H1 (cell line): ENCODE data around the gene CHD5.

Experiments
- BACH1 ChIP-seq: IDR thresholded peaks from 2 replicates; pipeline ENCODE4 v1.6.1; 2012; ENCODE audit warnings: low read length, improper control_type of control experiment
- CEBPB ChIP-seq: IDR thresholded peaks from 2 replicates; pipeline ENCODE4 v1.6.1; 2012; ENCODE audit warnings: low read depth, low read length
- CTBP2 ChIP-seq: IDR thresholded peaks from 2 replicates; pipeline ENCODE4 v1.7.0; 2011; ENCODE audit warnings: borderline replicate concordance, mild to moderate bottlenecking, moderate library complexity, mixed read lengths, low read length; ENCODE audit not compliant: insufficient read depth, insufficient read length
- EZH2 ChIP-seq: fragments of 200-600 bp; sonication (generic); IDR thresholded peaks from 2 replicates; pipeline ENCODE4 v1.7.1; 2012; ENCODE audit warnings: low read depth, mild to moderate bottlenecking, moderate library complexity, low read length, inconsistent platforms; ENCODE audit not compliant: severe bottlenecking
- GTF2F1 ChIP-seq: IDR thresholded peaks from 2 replicates; pipeline ENCODE4 v1.6.1; 2012; ENCODE audit warnings: low read depth, low read length, improper control_type of control experiment, borderline replicate concordance
- JUND ChIP-seq: IDR thresholded peaks from 2 replicates; pipeline ENCODE4 v1.6.1; 2011; ENCODE audit warnings: mild to moderate bottlenecking, improper control_type of control experiment, low read length
- KDM5A ChIP-seq: fragments of 200-600 bp; IDR thresholded peaks from 2 replicates; pipeline ENCODE4 v1.7.1; 2012; ENCODE audit warnings: mild to moderate bottlenecking, low read length, inconsistent platforms, mixed read lengths
- MAX ChIP-seq: IDR thresholded peaks from 2 replicates; pipeline ENCODE4 v1.6.1; 2012; ENCODE audit warnings: inconsistent platforms
- POLR2A ChIP-seq, 2 experiments: IDR thresholded peaks; 1 replicate in 1 of 2; 2 replicates in 1 of 2; pipeline ENCODE4 v1.6.1; 2011; ENCODE audit warnings: low read depth in 2 of 2, low read length in 2 of 2, mild to moderate bottlenecking in 2 of 2; ENCODE audit errors: control extremely low read depth in 1 of 2
- POLR2AphosphoS5 ChIP-seq: IDR thresholded peaks from 2 replicates; pipeline ENCODE4 v1.6.1; 2011; ENCODE audit warnings: low read depth, low read length
- RXRA ChIP-seq: IDR thresholded peaks from 2 replicates; pipeline ENCODE4 v1.6.1; 2011; ENCODE audit warnings: low read depth, mild to moderate bottlenecking, low read length, moderate library complexity; ENCODE audit not compliant: insufficient read depth
- TAF1 ChIP-seq: IDR thresholded peaks from 2 replicates; pipeline ENCODE4 v1.6.1; 2011; ENCODE audit warnings: mild to moderate bottlenecking, low read depth, low read length
- YY1 ChIP-seq: IDR thresholded peaks from 2 replicates; pipeline ENCODE4 v1.6.1; 2011; ENCODE audit warnings: low read depth, mild to moderate bottlenecking, low read length
- TF ChIP-seq, protein P1 (sequence below), 3 experiments: IDR thresholded peaks; 1 replicate in 2 of 3; 2 replicates in 1 of 3; pipeline versions ENCODE4 v1.5.1 to v1.6.1; 2011; ENCODE audit warnings: low read length in 3 of 3, mild to moderate bottlenecking in 3 of 3, inconsistent platforms in 2 of 3, low read depth in 1 of 3, moderate library complexity in 1 of 3; ENCODE audit not compliant: insufficient read depth in 1 of 3; ENCODE audit errors: control extremely low read depth in 1 of 3

- TF ChIP-seq JUND (no peak), MAX (no peak), POLR2A (IDR thresholded peaks at IDR 0.05; ENCODE audit: control extremely low read depth in 1 of 2, low read depth in 2 of 2, low read length in 2 of 2) (no peak), RXRA (no peak), EZH2 (no peak), GTF2F1 (no peak), KDM5A (no peak), CTBP2 (no peak), CEBPB (no peak), YY1 (no peak), TAF1 (no peak), POLR2AphosphoS5 (no peak), BACH1 (no peak)
- TF ChIP-seq, protein P1, sequence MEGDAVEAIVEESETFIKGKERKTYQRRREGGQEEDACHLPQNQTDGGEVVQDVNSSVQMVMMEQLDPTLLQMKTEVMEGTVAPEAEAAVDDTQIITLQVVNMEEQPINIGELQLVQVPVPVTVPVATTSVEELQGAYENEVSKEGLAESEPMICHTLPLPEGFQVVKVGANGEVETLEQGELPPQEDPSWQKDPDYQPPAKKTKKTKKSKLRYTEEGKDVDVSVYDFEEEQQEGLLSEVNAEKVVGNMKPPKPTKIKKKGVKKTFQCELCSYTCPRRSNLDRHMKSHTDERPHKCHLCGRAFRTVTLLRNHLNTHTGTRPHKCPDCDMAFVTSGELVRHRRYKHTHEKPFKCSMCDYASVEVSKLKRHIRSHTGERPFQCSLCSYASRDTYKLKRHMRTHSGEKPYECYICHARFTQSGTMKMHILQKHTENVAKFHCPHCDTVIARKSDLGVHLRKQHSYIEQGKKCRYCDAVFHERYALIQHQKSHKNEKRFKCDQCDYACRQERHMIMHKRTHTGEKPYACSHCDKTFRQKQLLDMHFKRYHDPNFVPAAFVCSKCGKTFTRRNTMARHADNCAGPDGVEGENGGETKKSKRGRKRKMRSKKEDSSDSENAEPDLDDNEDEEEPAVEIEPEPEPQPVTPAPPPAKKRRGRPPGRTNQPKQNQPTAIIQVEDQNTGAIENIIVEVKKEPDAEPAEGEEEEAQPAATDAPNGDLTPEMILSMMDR (IDR thresholded peaks at IDR 0.05; ENCODE audit: control extremely low read depth in 1 of 3, insufficient read depth in 1 of 3, low read depth in 1 of 3, low read length in 3 of 3), result peak; percentile 43 to 53 (median 51)
Observed at GRCh38 chr1:6183520-6183989, 3.4 kb upstream of the CHD5 start.
